ENCODE measurements around the gene CD151.

CD151 gene

DNA sequence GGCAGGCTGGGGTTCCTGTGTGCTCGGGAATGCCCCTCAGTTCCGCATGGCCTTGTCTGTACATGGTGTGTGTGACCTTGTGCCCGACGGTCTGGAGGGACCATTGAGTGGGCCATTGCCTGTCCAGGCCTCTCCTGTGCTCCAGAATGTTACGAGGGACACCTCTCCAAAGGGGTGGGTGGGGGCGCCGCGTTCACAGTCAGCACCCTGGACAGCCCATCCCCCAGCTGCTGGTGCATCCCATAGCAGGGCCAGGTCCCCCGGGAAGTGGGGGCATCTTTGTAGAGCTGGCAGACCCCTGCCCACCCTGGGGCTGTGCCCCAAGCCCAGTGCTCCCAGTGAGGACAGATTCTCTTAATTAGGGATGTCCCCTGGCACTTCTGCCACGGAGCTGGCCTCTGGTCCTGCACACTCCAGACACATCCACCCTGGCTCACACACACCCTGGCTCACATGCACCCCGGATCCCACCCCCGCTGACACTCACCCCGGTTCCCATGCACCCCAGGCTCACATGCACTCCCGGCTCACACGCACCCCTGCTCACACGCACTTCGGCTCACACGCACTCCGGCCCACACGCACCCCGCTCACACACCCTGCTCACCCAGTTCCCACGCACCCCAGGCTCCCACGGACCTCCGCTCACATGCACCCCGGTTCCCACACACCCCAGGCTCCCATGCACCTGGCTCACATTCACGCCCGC, 25.5 kb downstream of the CD151 start:
- DNase-seq (ENCODE audit: low spot score) = no peak

DNA sequence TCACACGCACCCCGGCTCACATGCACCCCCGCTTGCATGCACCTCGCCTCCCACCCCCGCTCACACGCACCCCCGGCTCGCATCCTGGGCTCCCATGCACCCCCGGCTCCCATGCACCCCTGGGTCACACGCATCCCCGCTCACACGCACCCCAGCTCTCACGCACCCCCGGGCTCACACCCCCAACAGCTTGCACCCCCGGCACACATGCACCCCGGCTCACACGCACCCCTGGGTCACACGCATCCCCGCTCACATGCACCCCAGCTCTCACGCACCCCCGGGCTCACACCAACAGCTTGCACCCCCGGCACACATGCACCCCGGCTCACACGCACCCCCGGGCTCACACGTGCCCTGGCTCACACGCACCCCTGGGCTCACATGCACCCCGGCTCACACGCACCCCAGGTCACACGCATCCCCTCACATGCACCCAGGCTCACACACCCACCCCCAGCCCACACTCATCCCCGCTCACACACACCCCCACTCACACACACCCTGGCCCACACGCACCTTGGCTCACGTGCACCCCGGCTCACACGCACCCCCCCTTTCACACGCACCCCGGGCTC, 26.1 kb downstream of the CD151 start:
- DNase-seq (ENCODE audit: low spot score) = no peak

DNA sequence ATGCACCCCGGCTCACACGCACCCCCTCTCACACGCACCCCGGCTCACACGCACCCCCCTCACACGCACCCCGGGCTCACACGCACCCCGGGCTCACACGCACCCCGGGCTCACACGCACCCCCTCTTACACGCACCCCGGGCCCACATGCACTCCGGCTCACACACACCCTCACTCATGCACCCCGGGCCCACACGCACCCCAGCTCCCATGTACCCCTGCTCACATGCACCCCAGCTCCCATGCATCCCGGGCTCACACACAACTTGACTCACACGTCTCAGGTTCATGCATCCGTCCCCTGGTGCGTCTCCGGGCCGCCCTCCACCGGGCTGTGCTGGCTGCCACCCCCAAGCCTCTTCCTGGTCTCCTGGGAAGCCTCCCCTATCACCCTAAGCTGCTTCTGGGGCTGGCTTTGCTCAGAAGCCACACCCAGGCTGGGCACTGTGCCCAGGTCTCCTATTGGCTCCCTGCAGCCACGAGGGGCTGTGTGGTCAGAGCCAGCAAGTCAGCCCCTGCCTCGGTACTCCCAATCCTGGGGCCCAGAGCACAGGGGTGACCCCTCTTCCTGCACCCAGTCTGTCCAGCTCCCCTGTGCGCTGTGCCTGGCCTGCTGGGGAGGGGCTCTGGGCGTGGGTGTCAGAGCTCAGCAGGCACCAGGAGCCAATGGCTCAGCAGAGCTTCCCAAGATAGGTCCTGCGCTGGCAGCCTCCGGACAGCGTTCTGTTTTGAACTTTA, 26.8 kb downstream of the CD151 start:
- DNase-seq (ENCODE audit: low spot score) = no peak

DNA sequence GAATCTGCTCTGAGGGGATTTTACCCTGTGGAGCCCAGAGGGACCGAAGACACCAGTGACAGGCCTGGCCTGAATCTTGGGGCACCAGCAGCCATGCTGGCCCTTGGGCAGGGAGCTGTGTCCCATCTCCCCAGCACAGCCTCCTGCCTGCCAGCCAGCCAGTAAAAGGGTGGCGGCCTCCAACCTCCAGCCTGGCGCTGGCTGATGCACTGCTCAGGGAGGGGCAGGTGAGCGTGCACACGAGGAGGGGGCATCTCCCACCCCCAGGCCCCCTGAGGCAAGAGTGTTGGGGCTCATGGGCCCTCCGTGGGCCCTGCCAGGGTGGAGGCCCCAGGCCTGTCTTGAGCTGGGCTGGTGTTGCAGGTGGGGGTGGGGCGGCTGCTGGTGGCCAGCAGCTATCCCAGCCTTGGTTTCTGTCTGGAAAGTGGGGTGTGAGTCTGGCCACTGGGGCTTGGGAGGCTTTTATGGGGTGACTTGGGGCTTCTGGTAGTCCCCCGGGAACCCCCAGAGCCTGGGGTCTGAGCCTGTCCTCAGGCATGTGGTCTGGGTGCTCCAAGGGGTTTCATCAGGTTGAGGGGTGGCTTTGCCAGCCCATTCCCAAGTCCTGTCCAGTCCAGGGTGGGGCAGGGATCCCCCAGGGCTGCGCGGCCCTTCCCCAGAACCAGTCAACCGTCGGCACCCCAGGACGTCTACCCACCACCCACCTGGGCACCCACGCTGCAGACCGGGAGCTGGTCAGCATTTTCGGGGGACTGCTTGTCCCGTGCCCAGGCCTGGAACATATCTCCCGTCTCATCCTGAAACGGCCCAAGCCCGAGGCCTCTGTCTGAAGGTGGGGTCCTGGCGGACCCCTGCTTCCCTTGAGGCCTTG, 27.7 kb downstream of the CD151 start:
- DNase-seq (ENCODE audit: low spot score) = no peak

DNA sequence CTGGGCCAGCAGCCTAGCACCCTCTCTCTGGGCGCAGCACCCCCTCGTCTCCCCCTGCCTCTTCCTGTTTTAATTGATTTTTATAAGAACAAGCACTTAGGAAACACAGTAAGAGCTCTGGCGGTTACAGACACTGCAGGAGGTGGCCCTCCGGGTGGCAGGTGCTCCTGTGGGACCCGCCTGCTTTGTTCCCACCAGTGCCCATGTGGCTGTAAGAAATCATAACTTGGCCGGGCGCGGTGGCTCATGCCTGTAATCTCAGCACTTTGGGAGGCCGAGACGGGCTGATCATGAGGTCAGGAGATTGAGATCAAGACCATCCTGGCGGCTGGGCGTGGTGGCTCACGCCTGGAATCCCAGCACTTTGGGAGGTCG, 28.3 kb downstream of the CD151 start:
- DNase-seq (ENCODE audit: low spot score) = no peak

DNA sequence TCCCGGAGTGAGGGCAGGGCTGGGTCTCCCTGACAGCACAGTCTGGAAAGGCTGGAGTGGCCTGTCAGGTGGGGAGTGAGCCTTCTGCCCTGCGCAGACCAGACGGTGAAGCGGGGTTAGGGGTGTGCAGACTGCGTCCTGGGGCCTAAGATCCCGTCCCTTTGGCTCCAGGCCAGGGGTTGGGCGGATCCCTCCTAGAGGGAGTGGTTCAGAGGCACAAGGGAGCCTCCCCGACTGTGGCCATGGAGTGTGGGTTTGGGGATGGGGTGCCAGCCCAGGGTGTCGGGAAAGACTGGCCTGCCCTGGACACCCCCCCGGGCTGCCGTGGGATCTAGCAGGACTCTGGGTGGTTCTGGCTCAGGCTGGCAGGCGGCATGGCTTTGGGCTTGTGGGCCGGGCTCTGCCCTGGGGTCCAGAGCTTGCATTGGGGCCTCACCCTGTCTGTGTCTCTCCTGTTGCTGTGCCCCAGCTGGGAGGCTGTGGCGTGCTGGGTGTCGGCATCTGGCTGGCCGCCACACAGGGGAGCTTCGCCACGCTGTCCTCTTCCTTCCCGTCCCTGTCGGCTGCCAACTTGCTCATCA, 29.4 kb downstream of the CD151 start:
- no peak for DNase-seq (ENCODE audit: low spot score)

DNA sequence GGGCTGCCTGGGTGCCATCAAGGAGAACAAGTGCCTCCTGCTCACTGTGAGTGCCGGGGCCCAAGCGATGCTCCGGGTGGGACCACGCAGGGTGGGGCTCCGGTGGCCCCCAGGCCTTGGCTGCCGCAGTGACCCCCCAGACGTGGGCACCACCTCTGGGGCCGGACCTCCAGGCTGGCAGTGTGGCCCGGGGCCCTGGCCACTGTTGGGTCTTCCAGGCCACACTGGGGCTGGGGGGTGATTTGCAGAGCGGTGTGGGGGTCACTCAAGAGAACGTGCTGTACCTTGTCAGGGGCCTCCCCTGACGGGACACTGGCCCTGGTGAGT, 29.9 kb downstream of the CD151 start:
- DNase-seq (ENCODE audit: low spot score) = no peak

DNA sequence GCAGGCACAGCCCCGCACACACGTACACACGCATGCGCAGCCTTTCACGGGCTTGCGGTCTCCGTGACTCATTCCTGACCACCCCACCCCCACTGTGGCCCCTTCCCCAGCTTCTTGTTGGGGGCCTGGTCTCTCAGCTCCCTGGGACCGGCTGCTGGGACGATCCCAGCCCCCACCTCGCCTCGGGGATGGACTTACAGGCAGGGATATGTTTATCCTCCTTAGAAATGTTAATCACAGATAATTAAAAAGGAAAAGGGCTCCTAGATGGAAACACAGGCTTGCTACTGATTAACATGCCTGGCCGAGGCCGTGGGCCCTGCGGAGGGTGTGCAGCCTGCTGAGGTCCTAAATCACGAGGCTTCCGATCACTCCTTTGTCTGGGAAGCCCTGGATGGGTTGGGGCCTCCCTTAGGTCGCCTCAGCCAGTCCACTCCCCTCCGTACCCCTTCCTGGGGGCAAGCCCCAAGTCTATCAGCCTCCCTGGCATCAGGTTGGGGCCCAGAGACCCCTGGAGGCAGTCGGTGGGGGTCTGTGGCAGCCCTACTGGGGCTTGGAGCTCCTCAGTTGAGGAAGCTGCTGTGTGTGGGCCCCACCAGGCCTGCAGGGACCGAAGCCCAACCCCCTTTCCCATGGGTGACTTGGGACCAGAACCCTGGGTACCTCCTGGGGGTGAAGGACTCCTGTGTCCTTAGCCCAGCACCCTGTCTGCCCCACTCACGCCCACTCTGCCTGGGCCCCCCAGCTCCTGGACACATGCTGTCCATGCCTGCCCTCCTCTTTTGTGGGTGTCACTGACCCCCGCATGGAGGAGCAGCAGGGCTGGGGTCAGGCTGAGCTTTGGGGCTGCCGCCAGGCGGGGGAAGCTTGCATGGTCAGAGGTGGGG, 30.5 kb downstream of the CD151 start:
- DNase-seq (ENCODE audit: low spot score) = no peak

DNA sequence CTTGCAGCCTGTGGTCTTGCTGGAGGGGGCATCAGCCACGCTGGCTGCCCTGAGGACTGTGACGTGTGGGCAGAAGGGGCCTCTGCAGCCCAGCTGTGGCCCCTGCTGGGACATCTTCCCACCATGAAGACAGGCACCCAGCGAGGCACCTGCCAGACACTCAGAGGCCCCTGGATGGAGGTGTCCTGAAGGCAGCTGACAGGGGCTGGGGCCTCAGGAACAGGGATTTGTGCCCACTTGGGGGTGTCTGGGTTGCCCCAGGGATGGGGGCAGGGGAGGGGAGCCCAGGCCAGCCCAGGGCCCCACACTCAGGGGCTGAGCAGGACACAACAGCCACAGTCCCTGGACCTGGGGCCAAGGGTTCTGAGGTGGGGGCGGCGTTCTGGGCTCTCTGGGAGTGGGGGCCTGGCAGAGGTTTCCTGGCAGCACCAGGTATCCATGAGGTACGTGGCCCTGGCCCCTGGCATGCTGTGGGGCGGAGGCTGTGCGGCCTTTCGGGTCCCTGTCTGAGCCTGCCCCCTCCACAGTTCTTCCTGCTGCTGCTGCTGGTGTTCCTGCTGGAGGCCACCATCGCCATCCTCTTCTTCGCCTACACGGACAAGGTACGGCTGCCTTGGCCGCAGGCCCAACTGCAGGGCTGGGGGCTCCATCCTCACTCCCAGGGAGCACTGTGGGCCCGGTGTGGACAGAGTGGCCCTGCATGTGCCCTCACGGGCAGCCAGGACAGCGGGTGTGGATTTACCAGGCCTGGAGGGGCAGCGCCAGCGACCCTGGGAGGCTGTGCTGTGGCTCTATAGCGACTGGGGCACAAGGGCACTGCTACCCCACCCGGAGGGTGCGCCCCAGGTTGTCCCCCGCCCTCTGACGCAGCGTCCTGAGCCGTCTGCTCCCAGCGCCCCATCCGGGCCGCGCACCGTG, 31.4 kb downstream of the CD151 start:
- no peak for DNase-seq (ENCODE audit: low spot score)

DNA sequence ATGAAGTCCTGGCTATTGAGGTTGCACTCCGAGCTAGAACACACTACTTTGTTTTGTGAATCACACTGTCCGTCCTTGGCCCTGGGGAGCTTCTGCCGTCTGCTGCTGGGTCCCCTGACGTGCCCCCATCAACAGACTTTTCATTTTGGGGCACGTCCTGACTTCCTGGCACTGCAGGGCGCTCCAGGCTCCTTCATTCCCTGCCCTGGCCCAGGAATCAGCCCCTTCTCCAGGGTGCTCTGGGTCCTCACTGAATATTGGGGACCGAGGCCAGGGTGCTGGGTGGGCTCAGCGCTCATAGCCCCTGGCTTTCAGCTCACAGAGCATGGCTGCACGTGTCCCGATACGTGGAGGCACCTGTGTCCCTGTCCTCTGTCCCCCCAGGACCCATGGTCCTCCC, 32.1 kb downstream of the CD151 start:
- no peak for DNase-seq (ENCODE audit: low spot score)

DNA sequence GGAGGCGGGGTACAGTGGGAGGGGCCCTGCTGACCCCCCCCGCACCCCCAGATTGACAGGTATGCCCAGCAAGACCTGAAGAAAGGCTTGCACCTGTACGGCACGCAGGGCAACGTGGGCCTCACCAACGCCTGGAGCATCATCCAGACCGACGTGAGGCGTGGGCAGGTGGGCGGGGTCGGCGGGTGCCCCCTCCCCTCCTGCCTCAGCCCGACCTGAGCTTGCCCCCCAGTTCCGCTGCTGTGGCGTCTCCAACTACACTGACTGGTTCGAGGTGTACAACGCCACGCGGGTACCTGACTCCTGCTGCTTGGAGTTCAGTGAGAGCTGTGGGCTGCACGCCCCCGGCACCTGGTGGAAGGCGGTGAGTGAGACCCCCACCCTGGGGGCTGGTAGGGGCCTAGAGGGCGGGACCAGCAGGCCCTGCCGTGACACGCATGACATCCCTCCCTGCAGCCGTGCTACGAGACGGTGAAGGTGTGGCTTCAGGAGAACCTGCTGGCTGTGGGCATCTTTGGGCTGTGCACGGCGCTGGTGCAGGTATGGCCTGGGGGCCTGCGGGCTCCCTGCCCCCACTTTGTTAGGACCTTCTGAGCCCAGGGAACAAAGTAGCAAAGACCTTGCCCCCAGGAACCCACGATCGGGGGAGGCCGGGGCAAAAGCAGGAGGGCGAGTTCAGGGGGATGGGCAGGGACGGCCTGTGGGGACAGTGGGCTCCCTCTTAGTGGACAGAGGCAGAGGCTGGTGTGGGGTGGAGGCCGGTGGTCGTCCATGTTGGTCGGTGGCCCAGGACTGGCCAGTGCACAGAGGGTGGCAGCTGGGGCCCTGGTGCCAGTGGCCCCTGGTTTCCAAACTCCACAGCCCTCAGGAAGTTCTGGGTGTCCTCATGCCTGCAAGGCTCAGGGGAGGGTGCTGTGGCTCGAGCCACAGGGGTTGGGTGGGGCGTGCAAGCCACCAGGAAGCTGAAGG, 33.0 kb downstream of the CD151 start:
- DNase-seq (ENCODE audit: low spot score) = no peak

DNA sequence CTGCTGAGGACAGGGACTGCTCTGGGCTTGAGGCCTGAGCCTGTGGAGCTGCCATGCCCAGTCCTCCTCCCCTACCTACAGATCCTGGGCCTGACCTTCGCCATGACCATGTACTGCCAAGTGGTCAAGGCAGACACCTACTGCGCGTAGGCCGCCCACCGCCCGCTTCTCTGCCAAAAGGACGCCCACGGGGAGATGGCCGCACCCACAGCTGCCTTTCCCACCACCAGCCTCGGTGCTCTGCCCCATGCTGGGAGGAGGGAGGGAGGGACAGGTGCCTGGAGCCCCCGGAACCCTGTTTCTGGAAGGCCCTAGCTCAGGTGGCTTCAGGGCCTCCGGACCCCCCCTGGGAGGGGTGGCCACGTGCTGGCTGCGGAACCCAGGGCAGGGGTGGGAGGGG, 33.7 kb downstream of the CD151 start:
- no peak for DNase-seq (ENCODE audit: low spot score)

DNA sequence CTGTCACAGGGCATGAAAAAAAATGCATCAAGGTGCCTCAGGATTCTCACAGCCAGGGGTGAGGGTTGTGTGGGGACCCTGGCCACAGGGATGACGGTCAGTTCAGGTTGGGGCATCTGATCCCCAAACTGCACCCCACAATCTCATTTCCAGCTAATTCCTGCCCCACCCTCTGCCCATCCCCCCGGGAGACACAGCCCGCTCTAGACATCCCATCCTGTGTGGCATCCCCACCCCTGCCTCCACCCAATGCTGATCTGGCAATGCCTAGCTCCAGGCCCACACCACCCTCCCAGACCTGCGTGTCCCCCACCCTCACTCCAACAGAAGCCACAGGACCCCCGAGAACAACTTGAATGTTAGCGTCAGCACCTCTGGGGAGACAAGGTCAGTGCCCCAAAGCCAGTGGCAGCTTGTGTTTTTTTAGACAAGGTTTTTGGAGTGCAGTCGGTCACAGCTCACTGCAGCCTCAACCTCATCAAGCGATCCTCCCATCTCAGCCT, 35.2 kb downstream of the CD151 start:
- no peak for DNase-seq (ENCODE audit: low spot score)

DNA sequence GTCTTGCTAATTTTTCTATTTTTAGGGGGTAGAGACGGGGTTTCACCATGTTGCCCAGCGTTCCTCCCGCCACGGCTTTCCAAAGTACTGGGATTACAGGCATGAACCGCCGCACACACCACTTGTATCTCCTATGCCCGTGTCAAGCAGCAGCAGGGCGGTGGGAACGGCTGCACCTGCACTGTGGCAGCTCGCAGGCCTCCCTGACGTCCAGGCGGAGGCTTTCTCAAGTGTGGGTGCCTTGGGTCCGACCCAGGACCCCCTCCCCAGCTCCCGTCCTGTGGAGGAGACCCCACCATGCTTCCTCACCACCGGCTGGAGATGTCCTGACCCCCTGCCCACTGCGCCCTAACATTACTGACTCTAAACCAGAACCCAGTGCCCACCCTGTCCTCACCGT, 35.6 kb downstream of the CD151 start:
- DNase-seq (ENCODE audit: low spot score) = no peak

DNA sequence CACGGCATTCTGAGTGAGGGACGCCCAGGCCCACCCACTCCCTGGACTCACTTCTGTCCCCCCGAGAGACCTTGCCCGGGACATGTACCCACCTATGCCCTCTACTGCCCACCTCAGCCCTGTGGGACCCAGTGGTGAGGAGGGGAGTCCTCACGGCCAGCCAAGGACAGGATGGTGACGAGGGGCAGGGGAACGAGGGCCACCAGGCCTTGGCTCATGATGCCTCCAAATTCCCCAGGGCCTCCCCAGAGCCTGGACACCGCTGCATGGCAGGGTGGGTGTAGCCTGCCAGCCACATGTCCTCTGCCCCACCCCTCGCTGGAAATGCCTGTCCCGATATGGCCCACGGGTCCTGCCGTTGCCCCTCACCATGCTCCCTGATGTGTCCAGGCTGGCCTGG, 36.0 kb downstream of the CD151 start:
- DNase-seq (ENCODE audit: low spot score) = no peak

DNA sequence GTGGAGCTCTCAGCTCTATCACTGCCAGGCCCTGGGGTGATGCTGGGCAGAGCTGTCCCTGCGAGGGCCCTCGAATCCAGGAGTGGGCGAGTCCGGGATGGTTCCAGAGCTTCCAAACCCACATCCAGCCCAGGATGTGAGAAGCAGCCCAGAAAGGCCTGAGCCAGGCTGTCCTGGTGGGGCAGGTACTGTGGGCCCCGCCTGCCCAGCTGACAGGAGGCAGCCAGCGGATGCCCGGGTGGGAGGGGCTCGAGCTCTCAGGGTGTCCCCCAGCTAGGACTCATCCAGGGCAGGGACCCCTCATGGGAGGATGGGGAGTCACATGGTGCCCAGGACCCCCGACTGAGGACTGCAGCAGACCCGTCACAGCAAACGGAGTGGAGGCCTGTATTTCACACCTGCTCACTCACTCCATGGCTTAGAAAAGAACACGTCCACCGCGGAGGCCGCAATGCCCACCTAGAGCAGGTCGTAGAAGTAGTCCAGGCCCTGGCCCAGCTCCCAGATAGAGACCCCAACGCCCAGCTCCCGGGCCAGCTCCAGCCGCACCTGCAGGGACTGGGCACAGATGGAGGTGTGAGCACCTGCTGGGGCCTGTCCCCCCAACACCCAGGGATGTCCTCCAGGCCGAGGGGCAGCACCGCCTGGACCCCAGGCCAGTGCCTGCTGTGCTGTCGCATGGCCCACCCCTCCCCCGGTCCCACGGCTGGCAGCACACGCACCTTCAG, 36.8 kb downstream of the CD151 start:
- no peak for DNase-seq (ENCODE audit: low spot score)

DNA sequence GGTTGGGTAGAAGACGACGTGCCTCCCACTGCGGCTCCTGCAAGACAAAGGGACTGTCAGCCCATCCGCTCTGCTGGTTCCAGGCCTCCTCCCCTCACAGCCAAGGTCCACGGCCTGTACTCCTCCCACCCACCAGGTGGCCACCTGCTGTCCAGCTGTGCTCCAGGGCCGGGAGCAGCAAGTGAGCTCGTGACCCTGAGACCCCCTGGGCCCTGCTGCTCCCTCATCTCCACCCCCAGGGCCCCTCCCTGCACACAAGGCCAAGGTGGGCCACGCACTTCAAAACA, 37.3 kb downstream of the CD151 start:
- DNase-seq (ENCODE audit: low spot score) = no peak

DNA sequence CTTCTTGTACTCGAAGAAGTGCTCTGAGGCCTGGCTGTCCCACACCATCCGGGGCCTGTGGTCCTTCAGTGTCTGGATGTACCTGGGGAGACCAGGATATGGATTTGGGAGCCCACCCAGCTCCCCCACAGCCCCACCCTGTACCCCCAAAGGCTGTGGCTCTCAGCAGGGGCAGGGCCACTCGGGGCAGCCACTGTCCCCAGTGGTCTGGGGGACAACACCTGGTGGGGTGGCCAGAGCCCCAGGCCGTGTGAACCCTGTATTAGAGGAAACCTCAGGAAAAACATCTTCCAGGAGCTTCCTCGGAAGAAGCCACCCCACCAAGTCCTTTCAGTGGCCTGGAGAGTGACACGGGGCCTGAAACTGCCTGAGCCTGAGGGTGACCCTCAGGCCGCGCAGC, 37.7 kb downstream of the CD151 start:
- DNase-seq (ENCODE audit: low spot score) = no peak

Data from CD4-positive, alpha-beta T cell treated with Interleukin-15 for 4 hours (primary cell).